Large intestine (tissue), 3 donors: ENCODE results near the gene PSTPIP2. TPM values are rescaled to one million over a fixed set of nuclear protein-coding genes. Genes with fewer than 3 reads are reported as not detected.

ENCODE experiments used
- DNase-seq, 2 donors: peaks; one replicate each; pipeline versions ENCODE4 v3.0.0 to v3.0.0-alpha.2; 2013
- H3K27ac ChIP-seq: one replicate; pipeline ENCODE4 v1.5.1; 2013; ENCODE audit warnings: low read length
- H3K27me3 ChIP-seq: 2 replicates; pipeline ENCODE4 v1.6.1; 2013; ENCODE audit warnings: low read length; ENCODE audit not compliant: control insufficient read depth, insufficient read depth
- H3K36me3 ChIP-seq: 2 replicates; pipeline ENCODE4 v1.6.1; 2013; ENCODE audit warnings: low read length; ENCODE audit not compliant: control insufficient read depth, insufficient read depth
- H3K4me1 ChIP-seq: one replicate; pipeline ENCODE4 v1.6.1; 2013; ENCODE audit warnings: low read length; ENCODE audit not compliant: control insufficient read depth, insufficient read depth
- H3K4me3 ChIP-seq: one replicate; pipeline ENCODE4 v1.5.1; 2013; ENCODE audit warnings: low read length
- H3K9me3 ChIP-seq: one replicate; pipeline ENCODE4 v1.6.1; 2013; ENCODE audit warnings: mild to moderate bottlenecking, low read depth, low read length, moderate library complexity; ENCODE audit not compliant: control insufficient read depth
- WGBS: methylation state at CpG from one replicate; pipeline ENCODE4 v1.1.5; 2013; ENCODE audit warnings: low lambda C conversion rate; ENCODE audit not compliant: insufficient coverage; 5-methylcytosine and 5-hydroxymethylcytosine counted together
- polyA plus RNA-seq: library from polyadenylated mRNA; unstranded; fragments of 120-200 nt; gene quantifications from one replicate; pipeline ENCODE4 v1.2.1, GENCODE V29; 2013

Gene PSTPIP2
- polyA plus RNA-seq, 1 donor = 11.5 TPM

DNA sequence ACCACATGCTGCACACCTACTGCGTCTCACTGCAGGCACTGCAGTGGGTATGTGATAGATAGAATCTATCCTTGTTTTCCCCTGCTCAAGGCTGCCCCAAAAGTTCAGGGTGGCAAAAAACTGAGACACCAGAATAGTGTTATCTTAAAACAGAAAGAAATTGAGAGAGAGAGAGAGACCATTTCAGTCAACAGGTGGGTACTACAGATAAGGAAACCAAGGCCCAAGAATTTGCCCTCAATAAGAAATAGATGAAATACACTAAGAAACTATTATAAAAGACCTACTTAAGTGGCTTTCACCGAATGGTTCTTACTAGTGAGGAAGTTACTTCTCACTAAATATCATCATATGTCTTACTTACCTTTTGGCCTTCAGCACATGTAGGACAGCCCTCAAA, 132.8 kb downstream of the PSTPIP2 start:
- H3K4me1 ChIP-seq = no peaks in the 10 kb centered on the region
- no peaks in the 10 kb centered on the region for H3K9me3 ChIP-seq
- H3K36me3 ChIP-seq = peaks cover 60% of the 10 kb centered on the region
- WGBS = 100% methylated on average over 1 of the region's 2 CpGs
- H3K27ac ChIP-seq = no peak overlapping the region
- H3K4me3 ChIP-seq = no peak overlapping the region
- no peak for DNase-seq
- no peaks in the 10 kb centered on the region for H3K27me3 ChIP-seq

DNA sequence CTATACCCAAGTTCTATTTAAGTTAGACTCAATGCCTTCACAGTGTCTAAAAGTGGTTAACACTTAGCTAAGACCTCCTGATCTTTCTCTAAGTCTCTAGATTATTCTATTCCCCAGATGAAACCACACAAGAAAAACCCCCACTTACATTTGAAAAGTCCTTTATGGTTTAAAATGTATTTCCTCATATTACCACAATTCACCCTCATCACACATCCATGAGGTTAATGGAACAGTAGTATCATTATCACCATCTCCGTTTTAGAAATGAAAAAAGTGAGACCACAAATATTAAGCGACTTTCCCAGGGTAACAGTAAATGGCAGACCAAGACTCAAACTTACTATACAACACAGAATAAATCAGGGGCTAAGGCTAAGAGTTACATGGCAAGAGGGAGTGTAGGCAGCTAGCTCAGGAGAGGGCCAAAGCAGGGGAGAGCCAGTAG, 133.5 kb downstream of the PSTPIP2 start:
- no CpG with 5 or more reads among the region's 2 CpGs for WGBS

DNA sequence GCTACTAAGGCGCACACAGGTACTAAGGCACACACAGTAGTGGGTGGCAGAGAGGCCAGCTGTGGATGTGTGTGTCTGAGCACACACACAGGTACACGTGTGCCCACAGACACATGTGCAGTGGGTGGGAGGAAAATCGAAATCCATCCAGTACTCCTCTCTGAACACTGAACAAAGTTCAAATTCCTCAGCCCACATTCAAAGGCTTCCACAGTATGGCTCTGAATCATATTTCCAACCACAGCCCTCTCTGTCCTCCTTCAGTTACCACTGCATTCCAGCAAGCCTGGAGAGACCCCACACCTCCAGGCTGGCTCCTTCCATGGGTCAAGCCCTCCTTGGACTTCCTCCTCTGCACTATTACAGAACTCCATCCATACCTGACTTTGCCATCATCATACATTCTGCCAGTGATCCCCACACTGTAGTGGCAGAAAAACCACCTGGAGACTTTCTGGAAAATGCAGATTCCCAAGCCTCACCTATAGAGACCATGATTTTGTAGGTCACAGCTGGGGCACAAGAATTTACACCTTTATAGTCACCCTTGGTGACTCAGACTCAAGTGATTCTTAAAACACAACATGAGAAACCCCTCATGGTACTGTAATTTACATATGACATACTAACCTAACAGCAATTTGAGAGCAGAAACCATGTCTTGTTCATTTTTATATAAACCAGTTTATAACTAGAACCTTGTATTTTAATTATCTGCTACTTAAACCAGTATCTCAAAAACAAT, 136.3 kb downstream of the PSTPIP2 start:
- Histone ChIP-seq H3K9me3 (no peaks in the 10 kb centered on the region), H3K27me3 (no peaks in the 10 kb centered on the region), H3K36me3 (peaks cover 54% of the 10 kb centered on the region), H3K4me1 (no peaks in the 10 kb centered on the region), H3K4me3 (no peak overlapping the region), H3K27ac (no peak overlapping the region)
- no peak for DNase-seq
- no CpG with 5 or more reads among the region's 3 CpGs for WGBS

More for the DNA sequence above, 133.5 kb downstream of the PSTPIP2 start:
- Histone ChIP-seq H3K9me3 (no peaks in the 10 kb centered on the region), H3K27ac (no peak overlapping the region), H3K4me1 (no peaks in the 10 kb centered on the region), H3K36me3 (peaks cover 59% of the 10 kb centered on the region), H3K27me3 (no peaks in the 10 kb centered on the region), H3K4me3 (no peak overlapping the region)
- no peak for DNase-seq

Other genes with a start within 250 kb of the PSTPIP2 start
- 2.0 TPM for gene SIGLEC15, start 246.6 kb downstream of the PSTPIP2 start, polyA plus RNA-seq
- gene EPG5, start 104.9 kb downstream of the PSTPIP2 start, polyA plus RNA-seq = 24.3 TPM
- gene ATP5F1A, start 26.0 kb upstream of the PSTPIP2 start, polyA plus RNA-seq = 638 TPM
- 28.6 TPM for gene HAUS1, start 32.1 kb upstream of the PSTPIP2 start, polyA plus RNA-seq